SK-N-SH (cell line): ENCODE results near the gene LEPR. TPM values are rescaled to one million over a fixed set of nuclear protein-coding genes. Genes with fewer than 3 reads are reported as not detected.

Source experiments
- CTCF ChIA-PET: fragments of 300-600, 350-600 bp; formaldehyde crosslinking; extraction: SDS; loops from one replicate; lab custom pipeline; 2021; lab: Yijun Ruan, JAX
- POLR2A ChIA-PET: fragments of 350-600 bp; sonication (Branson Sonifier 250); formaldehyde crosslinking; extraction: SDS; loops from one replicate; lab custom pipeline; 2020; ENCODE audit warnings: antibody characterized with exemption, inconsistent platforms; lab: Yijun Ruan, JAX
- DNase-seq: peaks from one replicate; pipeline ENCODE4 v3.0.0; 2012
- H2AFZ ChIP-seq: fragments of 200-600 bp; sonication (generic); 2 replicates; pipeline ENCODE4 v1.8.1; 2016; ENCODE audit warnings: antibody characterized with exemption, mild to moderate bottlenecking, low read depth
- H3F3A ChIP-seq: fragments of 200-600 bp; sonication (generic); replicated peaks from 2 replicates; pipeline ENCODE3; 2016; ENCODE audit warnings: antibody characterized with exemption, mild to moderate bottlenecking; ENCODE audit not compliant: insufficient read depth
- H3K27ac ChIP-seq, 2 experiments: fragments of 200-500 bp in 1 of 2; fragments of 200-600 bp in 1 of 2; sonication (Bioruptor generic) in 1 of 2; sonication (generic), shearing (Covaris generic) in 1 of 2; 2 replicates each; pipeline versions ENCODE4 v1.5.1 to v1.6.1; 2014 to 2016; ENCODE audit warnings: low read depth in 2 of 2, inconsistent platforms in 1 of 2, low read length in 1 of 2, mild to moderate bottlenecking in 1 of 2, mixed read lengths in 1 of 2
- H3K27me3 ChIP-seq: fragments of 200-600 bp; sonication (generic), shearing (Covaris generic); 2 replicates; pipeline ENCODE4 v1.6.1; 2016; ENCODE audit warnings: mixed run types; ENCODE audit not compliant: insufficient read depth
- H3K36me3 ChIP-seq, 2 experiments: fragments of 200-500 bp in 1 of 2; fragments of 200-600 bp in 1 of 2; sonication (Bioruptor generic) in 1 of 2; sonication (generic) in 1 of 2; replicated peaks in 1 of 2; 2 replicates each; pipeline versions ENCODE3 to v1.5.1; 2014 to 2016; ENCODE audit warnings: low read length in 1 of 2, mild to moderate bottlenecking in 1 of 2; ENCODE audit not compliant: insufficient read depth in 2 of 2, control insufficient read depth in 1 of 2
- H3K4me1 ChIP-seq, 2 experiments: fragments of 200-500 bp in 1 of 2; fragments of 200-600 bp in 1 of 2; sonication (Bioruptor generic) in 1 of 2; sonication (generic), shearing (Covaris generic) in 1 of 2; 2 replicates each; pipeline versions ENCODE4 v1.5.1 to v1.6.1; 2014 to 2016; ENCODE audit warnings: low read depth in 1 of 2, low read length in 1 of 2, mixed run types in 1 of 2; ENCODE audit not compliant: insufficient read depth in 2 of 2, control insufficient read depth in 1 of 2
- H3K4me2 ChIP-seq: fragments of 200-600 bp; sonication (generic), shearing (Covaris generic); 2 replicates; pipeline ENCODE4 v1.6.1; 2017; ENCODE audit warnings: mixed run types
- H3K4me3 ChIP-seq, 2 experiments: fragments of 200-500 bp in 1 of 2; fragments of 200-600 bp in 1 of 2; sonication (Bioruptor generic) in 1 of 2; sonication (generic), shearing (Covaris generic) in 1 of 2; 2 replicates each; pipeline versions ENCODE4 v1.5.1 to v1.8.1; 2014 to 2016; ENCODE audit warnings: low read depth in 2 of 2, inconsistent platforms in 1 of 2, low read length in 1 of 2, mild to moderate bottlenecking in 1 of 2, mixed read lengths in 1 of 2, moderate library complexity in 1 of 2
- H3K79me2 ChIP-seq: fragments of 200-600 bp; sonication (generic); 2 replicates; pipeline ENCODE4 v1.8.1; 2017; ENCODE audit warnings: mild to moderate bottlenecking; ENCODE audit not compliant: insufficient read depth
- H3K9ac ChIP-seq: fragments of 200-600 bp; sonication (generic); 2 replicates; pipeline ENCODE4 v1.6.1; 2017; ENCODE audit warnings: mixed run types
- H3K9me2 ChIP-seq: fragments of 200-600 bp; sonication (generic); 2 replicates; pipeline ENCODE4 v1.6.1; 2017; ENCODE audit warnings: mixed run types
- H3K9me3 ChIP-seq: fragments of 200-600 bp; sonication (generic); 2 replicates; pipeline ENCODE4 v1.6.1; 2017; ENCODE audit warnings: mixed run types, mild to moderate bottlenecking, moderate library complexity
- H4K20me1 ChIP-seq: fragments of 200-600 bp; sonication (generic); 2 replicates; pipeline ENCODE4 v1.6.1; 2017; ENCODE audit warnings: mild to moderate bottlenecking, mixed run types; ENCODE audit not compliant: insufficient read depth
- CTCF ChIP-seq: fragments of 200-600 bp; sonication (generic); IDR thresholded peaks from 2 replicates; pipeline ENCODE4 v1.6.1; 2017; ENCODE audit warnings: antibody characterized with exemption, mild to moderate bottlenecking, moderate library complexity
- ELF1 ChIP-seq: IDR thresholded peaks from 2 replicates; pipeline ENCODE4 v1.4.0; 2012
- FOSL2 ChIP-seq: IDR thresholded peaks from 2 replicates; pipeline ENCODE4 v1.4.0; 2012; ENCODE audit warnings: low read depth, mild to moderate bottlenecking, moderate library complexity, borderline replicate concordance
- FOXJ3 ChIP-seq: sonication (generic); formaldehyde crosslinking; IDR thresholded peaks from 2 replicates; pipeline ENCODE4 v1.5.1; 2020; ENCODE audit warnings: mild to moderate bottlenecking, missing genetic modification reagents
- IRF3 ChIP-seq: fragments of 150-350 bp; IDR thresholded peaks from 2 replicates; pipeline ENCODE4 v1.6.1; 2016; ENCODE audit warnings: mild to moderate bottlenecking, low read depth, low read length
- JUND ChIP-seq: IDR thresholded peaks from 2 replicates; pipeline ENCODE4 v1.4.0; 2012
- MAX ChIP-seq: IDR thresholded peaks from 2 replicates; pipeline ENCODE4 v1.4.0; 2012; ENCODE audit warnings: low read depth
- MEF2A ChIP-seq: IDR thresholded peaks from 2 replicates; pipeline ENCODE4 v1.4.0; 2012; ENCODE audit warnings: low read depth, borderline replicate concordance
- RAD21 ChIP-seq: IDR thresholded peaks from 2 replicates; pipeline ENCODE4 v1.6.1; 2012; ENCODE audit warnings: mild to moderate bottlenecking, low read length
- RFX5 ChIP-seq: IDR thresholded peaks from 2 replicates; pipeline ENCODE4 v1.6.1; 2012; ENCODE audit warnings: mild to moderate bottlenecking, improper control_type of control experiment, low read length
- SMC3 ChIP-seq: IDR thresholded peaks from 2 replicates; pipeline ENCODE4 v1.6.1; 2012; ENCODE audit warnings: low read depth, low read length, improper control_type of control experiment
- USF2 ChIP-seq: fragments of 150-350 bp; IDR thresholded peaks from 2 replicates; pipeline ENCODE4 v1.6.1; 2017; ENCODE audit warnings: antibody characterized with exemption, low read length, low read depth, borderline replicate concordance
- YY1 ChIP-seq: IDR thresholded peaks from 2 replicates; pipeline ENCODE4 v1.4.0; 2012; ENCODE audit warnings: low read depth, mild to moderate bottlenecking
- ZBTB33 ChIP-seq: IDR thresholded peaks from 2 replicates; pipeline ENCODE4 v1.4.0; 2012; ENCODE audit warnings: low read depth, borderline replicate concordance
- WGBS: methylation state at CpG from one replicate; pipeline ENCODE4 v1.1.6; 2017; ENCODE audit warnings: low lambda C conversion rate; 5-methylcytosine and 5-hydroxymethylcytosine counted together
- polyA plus RNA-seq, 3 experiments: library from polyadenylated mRNA; depleted of rRNA; stranded (reverse); fragments of >200 nt; gene quantifications; 2 replicates each; pipeline ENCODE4 v1.2.3, GENCODE V29; 2012

LEPR gene
- polyA plus RNA-seq, 1 of the 3 experiments (the other 2 are of a cell fraction) = 2.3 TPM

GRCh38 chr1:65431111-65431705 lies 10.7 kb downstream of the LEPR start:
- POLR2A ChIA-PET = no interaction called here
- H4K20me1 ChIP-seq = peaks cover 10% of the 10 kb centered on the region; the same call in 1 of the 2 replicates

GRCh38 chr1:65432918-65433317 lies 12.4 kb downstream of the LEPR start:
- Histone ChIP-seq H3K27me3 (no peaks in the 10 kb centered on the region), H3K36me3 (peaks cover 42 to 56% of the 10 kb centered on the region in 2 experiments), H3K9me3 (no peaks in the 10 kb centered on the region), H3K4me2 (no peak overlapping the region), H3K9me2 (no peaks in the 10 kb centered on the region), H3K9ac (no peak overlapping the region), H3K79me2 (peaks cover 13% of the 10 kb centered on the region; the same call in 1 of the 2 replicates), H4K20me1 (peaks cover 10% of the 10 kb centered on the region; the same call in 1 of the 2 replicates), H2AFZ (no peak overlapping the region), H3K27ac (no peak overlapping the region), H3F3A (peaks cover 7% of the 10 kb centered on the region), H3K4me1 (peaks cover 3 to 17% of the 10 kb centered on the region in 2 experiments), H3K4me3 (no peak overlapping the region)
- TF ChIP-seq MAX (no peak), FOSL2 (no peak), USF2 (no peak), YY1 (no peak), RAD21 (no peak), RFX5 (no peak), IRF3 (no peak), ELF1 (no peak), FOXJ3 (CRISPR knock-in tag) (no peak)
- ChIA-PET POLR2A (interaction anchor here (1.1 kb wide), 1 partner anchor 255 kb away, joined by 3 read pairs; no protein-coding TSS in a partner anchor), CTCF (interaction anchor here (0.7 to 13.6 kb wide), 2 partner anchors 27 to 253 kb away, joined by 3 to 175 read pairs; no protein-coding TSS in a partner anchor)
- WGBS = 84% methylated on average over 8 of the region's 8 CpGs
- DNase-seq = no peak

More at GRCh38 chr1:65431111-65431705, 10.7 kb downstream of the LEPR start:
- peaks cover 7% of the 10 kb centered on the region for H3F3A ChIP-seq
- TF ChIP-seq ZBTB33 (no peak), SMC3 (peak; percentile 73), MEF2A (no peak), RAD21 (peak; percentile 82), JUND (no peak), CTCF (peak; percentile 78)
- CTCF ChIA-PET = interaction anchor here (0.6 to 13.6 kb wide), 39 partner anchors 9 to 1015 kb away, joined by 3 to 175 read pairs (median 4); partner anchors contain the start of genes LEPR and LEPROT
- H3K27ac ChIP-seq = peak overlapping the region in 1 of 2 experiments; percentile 77; a peak in 1 of 4 replicates
- peaks cover 0 to 17% of the 10 kb centered on the region in 2 experiments; a peak in 3 of 4 replicates for H3K4me1 ChIP-seq
- no peak overlapping the region for H2AFZ ChIP-seq
- no peak overlapping the region for H3K4me2 ChIP-seq
- H3K9me3 ChIP-seq = no peaks in the 10 kb centered on the region
- no peaks in the 10 kb centered on the region for H3K9me2 ChIP-seq
- peak; percentile 47 for DNase-seq
- peaks cover 18% of the 10 kb centered on the region; the same call in 1 of the 2 replicates for H3K79me2 ChIP-seq
- no peaks in the 10 kb centered on the region for H3K27me3 ChIP-seq
- no peak overlapping the region for H3K4me3 ChIP-seq
- peaks cover 58 to 64% of the 10 kb centered on the region in 2 experiments for H3K36me3 ChIP-seq
- WGBS = 3% methylated on average over 1 of the region's 1 CpG
- no peak overlapping the region for H3K9ac ChIP-seq
